CD4-positive, alpha-beta T cell treated with Interleukin-6 at 100 ng/mL for 8 hours (primary cell): Measurements from ENCODE around the gene ERCC5.
A peak's percentile ranks its signal among the peaks of the same experiment; 100 is the strongest.

Experiments
- DNase-seq: peaks from one replicate; pipeline ENCODE4 v3.0.0-alpha.2; 2020; ENCODE audit warnings: mixed read lengths, low spot score

Gene ERCC5

DNA sequence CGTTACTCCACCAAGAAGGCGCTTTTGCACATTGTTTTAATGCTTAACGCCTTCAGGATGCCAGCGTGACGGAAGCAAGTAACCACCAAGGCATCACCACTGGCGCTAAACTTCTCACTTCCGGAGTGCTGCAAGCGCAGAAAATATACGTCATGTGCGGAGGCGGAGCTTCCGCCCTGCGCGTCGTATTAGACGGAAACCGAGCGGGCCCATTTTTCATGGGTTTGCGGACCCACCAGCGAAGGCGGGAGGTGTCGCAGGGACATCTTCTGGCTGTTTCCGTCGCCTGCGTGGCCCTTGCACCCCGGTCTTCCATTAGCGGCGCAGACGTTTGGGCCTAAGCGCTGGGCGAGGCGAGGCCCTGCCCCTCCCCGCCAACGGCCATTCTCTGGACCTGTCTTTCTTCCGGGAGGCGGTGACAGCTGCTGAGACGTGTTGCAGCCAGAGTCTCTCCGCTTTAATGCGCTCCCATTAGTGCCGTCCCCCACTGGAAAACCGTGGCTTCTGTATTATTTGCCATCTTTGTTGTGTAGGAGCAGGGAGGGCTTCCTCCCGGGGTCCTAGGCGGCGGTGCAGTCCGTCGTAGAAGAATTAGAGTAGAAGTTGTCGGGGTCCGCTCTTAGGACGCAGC is at the start of gene ERCC5:
Gene ERCC5 (plus strand): TSS at position 403 of the 631 bp plus-strand sequence. CDS start 235 bp downstream, outside the sequence.
- DNase-seq = peak; percentile 93

DNA sequence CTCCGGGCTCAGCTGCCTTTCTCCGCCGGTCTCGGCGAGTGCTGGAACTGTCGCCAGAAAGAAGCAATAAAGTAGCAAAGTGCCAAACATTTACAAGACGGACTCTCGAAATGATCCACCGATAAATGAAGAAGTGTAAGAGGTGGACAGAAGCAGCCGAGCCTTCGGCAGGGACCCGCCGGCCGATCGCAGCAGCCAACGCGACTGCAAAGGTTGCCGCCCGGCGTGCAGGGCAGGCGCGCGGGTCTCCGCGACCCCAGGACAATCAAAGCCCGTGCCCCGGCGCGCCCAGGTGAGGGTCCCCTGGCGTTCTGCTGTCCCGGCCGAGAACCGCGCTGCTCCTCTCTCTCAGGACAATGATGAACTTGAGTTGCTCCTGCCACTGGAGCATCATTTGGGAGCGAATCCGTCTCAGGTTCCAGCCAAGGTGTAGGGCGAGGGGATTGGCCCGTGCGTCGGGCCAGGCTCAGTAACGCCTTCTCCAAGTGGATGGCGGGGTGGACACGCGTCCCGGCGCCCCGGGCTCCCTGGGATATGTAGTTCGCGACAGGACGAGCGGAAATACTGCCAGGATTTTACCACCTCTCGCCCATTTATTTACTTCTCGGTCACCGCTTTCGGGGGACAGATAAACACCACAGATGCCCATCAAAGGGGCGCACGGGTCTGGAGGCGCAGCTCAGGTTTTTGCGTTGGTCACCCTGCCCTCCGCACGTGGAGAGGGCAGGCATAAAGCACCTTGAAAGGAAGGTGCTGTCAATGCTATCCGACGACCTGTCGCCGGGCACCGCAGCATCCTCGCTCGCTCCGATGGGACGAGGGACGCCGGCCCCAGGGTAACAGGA is 47.0 kb upstream of the ERCC5 start, which contains the start of the genes BIVM and POGLUT2:
Gene BIVM (plus strand): TSS at position 539 of the 845 bp plus-strand sequence. CDS start 8,149 bp downstream, outside the sequence.
Gene POGLUT2 (minus strand): TSS at position 396 of the 845 bp plus-strand sequence. CDS start 306 bp downstream, at position 90.
- DNase-seq = peak; percentile 57

DNA sequence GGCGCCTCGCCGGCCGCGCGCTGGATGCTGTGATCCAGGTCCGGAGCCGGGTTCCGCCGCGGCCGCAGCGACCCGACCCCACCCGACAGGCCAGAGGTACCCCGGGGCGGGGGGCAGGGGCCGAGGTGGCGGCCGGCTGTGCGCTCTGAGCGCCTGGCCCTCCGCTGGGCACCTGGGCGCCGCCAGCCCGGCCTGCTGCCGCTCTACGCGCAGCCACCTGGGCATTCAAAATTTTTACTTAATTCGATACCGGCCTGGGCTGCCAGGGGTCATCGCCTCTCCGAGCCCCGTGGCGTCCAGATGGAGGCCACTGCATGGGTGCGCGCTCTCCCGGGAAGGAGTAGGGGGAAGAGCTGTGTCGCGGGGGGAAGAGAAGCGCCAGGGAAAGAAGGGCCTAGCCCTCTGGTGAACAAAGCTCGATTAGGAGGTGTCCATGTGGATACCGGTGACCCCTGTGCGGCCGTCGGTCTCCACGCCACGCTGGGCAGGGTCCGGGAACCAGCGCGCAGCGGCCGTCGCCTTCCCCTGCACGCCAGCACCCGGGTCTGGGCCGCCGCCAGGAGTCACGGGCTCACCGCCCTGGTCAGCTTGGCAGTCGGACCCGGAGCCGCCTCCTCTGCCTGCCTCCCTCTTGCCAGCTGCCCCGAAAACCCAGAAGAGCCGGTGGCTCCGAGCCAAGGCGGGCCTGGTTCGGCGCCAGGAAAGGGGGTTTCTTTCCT is 46.2 kb upstream of the ERCC5 start:
- DNase-seq = no peak

DNA sequence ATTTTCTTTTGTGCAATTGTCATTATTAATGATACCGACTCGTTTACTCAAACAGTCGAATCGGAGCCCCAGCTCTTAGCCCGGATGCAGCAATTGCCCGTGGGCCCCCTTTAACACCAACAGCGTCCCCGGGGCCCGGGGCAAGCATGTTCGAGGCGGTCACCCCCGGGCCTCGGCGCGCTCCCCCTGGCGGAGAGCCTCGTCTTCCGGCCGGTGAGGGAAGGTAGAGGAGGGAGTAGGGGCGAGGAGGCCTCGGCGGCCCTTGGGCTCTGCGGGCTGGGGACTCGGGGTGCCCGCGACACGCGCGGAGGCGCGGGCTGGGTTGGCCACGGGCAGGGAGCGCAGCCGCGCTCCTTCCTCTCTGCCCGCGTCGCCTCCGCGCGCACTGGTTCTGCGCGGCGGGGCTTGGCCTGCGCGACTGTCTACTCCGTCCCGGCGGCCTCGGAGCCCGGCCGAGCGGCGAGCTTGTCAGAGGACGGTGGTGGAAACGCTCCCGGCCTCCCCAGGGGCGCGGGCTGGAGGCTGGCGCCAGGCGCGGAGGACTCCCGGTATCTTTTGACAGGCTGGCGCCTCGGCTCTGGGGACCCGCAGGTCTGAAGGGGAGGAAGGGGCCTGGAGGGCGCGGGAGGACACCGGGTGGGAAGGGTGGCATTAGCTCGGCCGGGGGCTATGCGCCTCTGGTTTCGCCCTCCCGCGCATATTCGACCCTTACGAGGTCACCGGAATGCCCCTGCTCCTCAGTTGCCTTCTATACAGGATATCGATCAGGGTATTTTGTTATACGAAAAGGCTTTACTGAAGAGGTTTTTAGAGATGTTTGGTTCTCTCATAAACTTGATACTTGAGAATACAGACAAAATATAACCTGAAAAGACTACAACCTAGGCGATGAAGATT is 45.4 kb upstream of the ERCC5 start:
- DNase-seq = peak; percentile 72

DNA sequence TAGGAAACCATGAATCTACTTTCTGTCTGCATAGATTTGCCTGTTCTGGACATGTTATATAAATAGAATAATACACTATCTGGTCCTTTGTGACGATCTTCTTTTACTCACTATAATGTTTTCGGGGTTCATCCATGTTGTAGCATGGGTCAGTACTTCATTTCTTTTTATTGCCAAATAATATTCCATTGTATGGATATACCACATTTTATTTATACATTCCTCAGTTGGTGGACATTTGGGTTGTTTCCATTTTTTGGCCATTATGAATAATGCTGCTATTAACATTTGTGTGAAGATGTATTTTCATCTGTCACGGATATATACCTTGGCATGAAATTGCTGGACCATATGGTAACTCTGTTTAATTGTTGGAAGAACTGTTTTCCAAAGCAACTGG is 40.2 kb upstream of the ERCC5 start:
- no peak for DNase-seq

DNA sequence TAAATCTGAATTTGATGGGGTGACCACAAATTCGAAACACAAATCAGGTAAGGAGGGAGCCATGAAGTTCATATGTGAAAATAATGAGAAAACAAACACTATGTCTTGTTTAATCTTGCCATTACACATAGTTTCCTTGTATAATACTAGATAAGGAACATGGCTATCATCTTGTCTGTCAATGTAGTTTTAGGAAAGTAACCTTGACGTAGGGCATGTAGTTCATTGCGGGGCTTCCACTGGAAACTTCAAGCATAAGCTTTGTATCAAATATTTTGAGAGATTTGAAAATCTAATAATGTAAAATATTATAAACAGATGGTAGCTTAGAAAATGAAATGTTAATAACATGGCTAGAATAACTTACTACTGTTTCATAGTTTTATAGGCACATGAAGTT is 38.1 kb upstream of the ERCC5 start:
- DNase-seq = no peak

DNA sequence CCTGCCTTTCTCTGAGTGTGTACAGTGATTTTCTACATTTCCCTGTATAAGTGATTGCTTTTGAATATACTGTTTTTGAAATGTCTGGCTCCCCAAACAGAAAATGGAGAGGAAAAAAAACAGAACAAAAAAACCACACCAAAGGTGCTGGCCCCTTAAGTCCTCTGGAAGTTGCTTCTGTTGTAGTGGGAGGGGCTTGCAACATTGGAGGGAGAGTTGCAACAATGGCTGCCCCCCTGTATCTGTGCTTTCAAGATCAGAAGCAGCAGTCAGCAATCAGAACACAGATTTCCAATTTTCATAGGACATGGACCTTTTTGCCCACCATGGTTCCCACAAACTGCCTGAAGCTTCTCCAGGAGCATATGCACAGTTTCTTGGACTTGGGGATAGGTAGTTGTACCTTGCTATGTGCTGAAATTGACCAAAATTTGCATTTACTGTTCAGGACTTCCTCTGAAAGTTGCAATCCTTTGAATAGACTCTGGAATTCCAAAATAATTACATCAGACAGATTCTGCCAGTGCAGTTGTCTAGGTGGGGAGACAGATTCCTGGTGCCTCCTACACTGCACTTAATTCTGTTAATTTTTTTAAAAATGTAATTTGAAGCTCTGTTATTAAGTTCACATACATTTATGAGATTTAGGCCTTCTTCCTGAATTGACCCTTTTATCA is 33.1 kb upstream of the ERCC5 start:
- DNase-seq = no peak

DNA sequence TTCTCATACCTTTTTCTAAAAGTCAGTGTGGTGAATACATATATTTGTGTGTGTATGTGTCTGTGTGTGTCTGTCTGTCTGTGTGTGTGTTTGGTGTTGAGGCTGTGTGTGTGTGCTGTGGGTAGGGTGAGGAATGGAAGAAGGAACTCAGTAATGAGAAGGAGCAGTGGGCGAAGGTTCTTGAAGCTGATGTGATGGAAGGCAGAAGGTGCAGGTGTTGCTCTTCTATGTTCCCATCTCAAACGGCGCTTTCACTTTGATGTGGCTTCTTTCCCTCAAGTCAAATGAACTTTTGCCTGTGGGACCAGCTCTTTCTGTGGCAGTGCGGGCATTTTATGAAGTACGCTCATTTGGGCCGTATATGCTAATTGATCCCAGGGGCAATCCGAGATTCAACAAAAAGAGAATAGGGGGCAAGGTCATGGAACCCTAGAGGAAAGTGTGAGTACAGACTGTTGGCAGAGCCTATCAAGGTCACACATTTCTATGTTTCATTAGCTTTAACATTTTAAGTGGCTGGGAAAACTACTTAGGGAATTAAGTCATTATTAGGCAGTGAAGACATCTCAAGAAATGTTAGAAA is 31.7 kb upstream of the ERCC5 start:
- no peak for DNase-seq

DNA sequence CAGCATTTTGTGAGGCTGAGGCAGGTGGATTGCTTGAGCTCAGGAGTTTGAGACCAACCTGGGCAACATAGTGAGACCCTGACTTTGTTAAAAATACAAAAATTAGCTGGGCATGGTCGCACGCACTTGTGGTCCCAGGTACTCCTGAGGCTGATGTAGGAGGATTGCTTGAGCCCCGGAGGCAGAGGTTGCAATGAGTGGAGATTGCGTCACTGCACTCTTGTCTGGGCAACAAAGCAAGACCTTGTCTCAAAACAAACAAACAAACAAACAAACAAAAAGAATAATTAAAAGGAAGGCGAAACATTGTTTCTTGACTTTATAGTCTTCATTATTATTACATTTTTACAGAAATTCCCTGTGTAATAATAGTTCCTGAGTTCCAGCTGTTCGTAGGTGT is 31.0 kb upstream of the ERCC5 start:
- DNase-seq = no peak

DNA sequence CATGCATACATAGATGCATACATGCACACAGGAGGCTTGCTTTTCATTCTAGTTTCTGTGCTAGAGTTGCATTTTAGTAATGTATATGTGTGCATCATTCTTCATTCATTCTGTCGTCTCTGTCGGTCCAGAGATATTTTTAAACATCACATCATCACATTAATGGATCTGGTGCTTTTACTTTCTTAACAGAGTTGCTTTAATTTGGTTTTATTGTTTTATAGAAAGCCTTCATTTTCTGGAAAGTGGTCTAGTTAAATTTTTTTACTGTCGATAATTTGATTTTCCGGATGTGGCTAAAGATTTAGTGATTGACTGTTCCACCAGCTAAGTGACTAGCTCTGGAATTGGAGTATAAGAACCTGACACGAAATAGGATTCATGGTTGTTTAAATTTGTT is 30.0 kb upstream of the ERCC5 start:
- DNase-seq = no peak

DNA sequence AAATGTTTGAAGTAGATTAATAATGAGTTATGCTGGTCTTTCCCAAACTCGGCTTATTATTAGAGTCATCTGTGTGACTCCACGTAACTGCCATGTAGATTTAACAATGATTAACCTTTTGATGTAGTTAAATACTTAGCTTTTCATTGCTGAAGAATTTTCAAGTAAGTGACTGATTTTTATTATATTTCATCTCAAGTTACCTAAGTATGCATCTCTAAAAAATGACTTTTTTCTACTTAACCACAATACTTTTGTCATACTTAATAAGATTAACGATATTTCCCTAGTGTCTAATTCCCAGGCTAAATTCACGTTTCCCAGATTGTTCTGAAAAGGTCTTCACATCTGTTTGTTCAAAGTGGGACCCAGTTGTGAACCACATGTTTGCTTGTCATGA is 29.1 kb upstream of the ERCC5 start:
- DNase-seq = no peak

DNA sequence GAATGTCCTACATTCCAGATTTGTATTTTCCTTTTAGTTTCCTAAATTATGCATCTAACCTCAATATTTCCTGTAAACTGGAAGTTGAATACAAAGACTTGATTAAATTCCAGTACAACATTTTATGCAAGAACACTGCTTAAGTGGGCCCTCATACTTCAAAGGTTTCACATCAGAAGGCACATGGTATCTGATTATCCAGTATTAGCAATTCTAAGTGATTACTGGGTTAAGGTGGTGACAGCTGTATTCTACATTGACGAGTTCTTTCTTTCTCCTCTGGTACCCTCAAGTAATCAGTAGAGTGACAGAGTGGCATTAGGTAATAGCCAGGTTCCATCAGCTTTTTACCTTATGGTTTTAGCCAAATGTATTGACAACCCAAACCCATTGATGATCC is 28.6 kb upstream of the ERCC5 start:
- no peak for DNase-seq

DNA sequence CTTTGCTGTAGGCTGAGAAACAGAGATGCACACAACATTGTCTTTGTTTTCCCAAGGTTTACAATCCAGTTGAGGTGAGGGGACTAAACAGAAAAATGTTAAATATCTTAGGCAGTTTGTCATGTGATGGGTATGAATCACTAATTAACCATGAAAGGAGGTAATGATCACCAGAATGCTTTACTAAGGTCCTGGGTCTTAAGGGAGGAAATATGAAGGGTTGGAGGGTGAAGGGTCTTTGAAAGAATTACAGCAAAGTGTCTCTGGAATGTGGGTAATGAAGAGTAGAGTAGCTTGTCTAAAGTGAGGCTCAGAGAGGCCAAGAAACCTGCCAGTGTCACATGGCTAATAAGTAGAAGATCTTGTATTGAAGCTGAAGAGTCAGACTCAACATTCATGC is 27.9 kb upstream of the ERCC5 start:
- no peak for DNase-seq

DNA sequence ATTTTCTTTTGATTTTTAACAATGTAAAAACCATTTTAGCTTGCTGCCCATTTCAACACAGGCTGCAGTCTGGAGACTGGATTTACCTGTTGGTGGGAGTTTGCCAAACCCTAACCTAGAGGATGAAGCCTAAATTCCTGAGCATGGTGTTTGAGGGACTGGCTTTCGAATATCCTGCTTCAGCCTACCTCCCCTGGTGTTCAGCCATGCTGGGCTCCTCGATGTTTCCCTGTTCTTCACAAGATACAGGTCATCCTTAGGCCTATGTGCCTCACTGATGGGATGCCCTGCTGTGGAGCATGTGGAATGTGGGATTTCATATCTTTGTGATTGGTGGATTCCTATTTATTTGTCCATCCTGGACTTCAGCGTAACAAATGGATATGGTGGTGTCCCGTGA is 20.4 kb upstream of the ERCC5 start:
- DNase-seq = no peak

DNA sequence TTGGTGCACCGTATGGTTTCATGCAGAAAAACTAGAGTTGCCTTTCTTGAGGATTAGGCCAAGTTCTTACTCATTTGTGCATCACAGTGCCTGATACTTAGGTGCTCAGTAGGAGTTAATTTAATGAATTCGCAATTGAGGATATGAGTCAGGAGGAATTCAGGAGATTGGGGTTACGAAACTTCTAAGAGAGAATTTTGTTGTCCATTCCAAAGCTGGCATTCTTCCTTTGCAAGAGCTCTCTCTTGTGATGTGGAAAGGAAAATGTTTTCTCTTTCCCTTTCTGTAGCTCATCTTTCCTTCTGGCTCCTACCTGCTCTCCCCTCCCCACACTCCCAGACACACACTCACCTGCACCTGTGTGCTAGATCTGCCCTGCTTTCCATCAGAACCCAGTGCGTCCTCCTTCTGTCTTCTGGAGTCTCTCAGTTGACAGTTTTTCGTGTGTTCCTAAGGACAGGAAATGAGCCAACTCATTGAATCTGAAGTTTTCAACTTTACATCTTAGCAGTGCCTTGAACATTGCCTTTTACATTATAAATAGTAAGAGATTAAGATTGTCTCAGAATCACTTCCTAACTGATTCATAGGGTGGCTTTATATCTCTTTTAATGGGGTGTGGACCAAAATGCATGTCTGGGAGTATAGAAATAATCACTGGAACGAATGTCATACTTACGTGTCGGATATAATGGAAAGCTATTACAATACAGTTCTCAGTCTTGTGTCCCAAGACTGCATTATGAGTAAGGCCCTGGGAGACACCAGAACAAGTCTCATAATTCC is 19.7 kb upstream of the ERCC5 start:
- no peak for DNase-seq

DNA sequence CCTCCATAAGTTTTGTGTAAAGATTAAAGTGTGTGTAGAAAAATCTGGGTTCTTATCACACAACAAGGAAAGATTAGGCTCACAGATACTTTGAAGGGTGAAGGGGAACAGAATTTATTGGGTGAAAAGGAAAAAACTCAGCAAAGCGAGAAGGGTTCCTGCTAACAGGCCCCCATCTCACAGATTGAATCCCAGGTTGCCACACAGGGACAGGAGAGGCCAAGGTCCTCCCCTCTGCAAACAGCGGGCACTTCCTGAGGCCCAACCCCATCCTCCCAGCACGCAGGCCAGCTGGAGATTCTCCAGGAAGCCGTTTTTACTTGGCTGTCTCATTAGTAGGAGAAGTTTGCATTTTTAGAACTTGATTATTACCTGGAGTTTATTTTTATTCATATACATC is 15.2 kb upstream of the ERCC5 start:
- DNase-seq = no peak

DNA sequence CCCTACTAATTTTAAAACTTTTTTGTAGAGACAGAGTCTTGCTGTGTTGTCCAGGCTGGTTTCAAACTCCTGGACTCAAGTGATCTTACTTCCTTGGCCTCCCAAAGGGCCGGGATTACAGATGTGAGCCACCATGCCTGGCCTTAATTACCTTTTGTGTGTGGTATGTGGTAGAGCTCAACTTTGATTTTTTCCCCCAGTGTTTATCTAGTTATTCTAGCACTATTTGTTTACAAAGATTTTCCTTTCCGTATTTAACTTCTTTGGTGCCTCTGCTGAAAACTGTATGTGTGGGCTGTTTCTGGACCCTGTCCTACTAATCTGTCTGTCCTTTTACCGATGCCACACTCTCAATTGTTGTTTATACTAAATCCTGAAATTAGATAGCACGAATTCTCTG is 9.4 kb upstream of the ERCC5 start:
- DNase-seq = no peak

DNA sequence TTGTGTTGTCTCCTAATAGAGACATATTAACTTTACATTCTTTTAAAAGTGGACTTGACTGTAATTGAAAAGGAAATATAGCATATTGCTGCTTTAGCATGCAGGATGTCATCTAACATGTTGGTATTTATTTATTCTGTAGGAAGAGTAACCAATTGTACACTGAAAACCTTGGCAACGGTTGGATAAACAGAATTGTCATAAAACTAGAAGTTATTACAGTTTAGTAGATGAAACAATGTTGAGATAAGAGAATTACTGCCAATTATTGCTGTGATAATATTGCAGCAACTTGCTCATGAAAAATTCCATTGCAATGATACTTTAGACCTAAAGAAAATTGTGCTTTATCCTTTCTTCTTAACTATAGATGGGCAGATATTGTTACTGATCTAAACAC is 7.6 kb upstream of the ERCC5 start:
- no peak for DNase-seq

DNA sequence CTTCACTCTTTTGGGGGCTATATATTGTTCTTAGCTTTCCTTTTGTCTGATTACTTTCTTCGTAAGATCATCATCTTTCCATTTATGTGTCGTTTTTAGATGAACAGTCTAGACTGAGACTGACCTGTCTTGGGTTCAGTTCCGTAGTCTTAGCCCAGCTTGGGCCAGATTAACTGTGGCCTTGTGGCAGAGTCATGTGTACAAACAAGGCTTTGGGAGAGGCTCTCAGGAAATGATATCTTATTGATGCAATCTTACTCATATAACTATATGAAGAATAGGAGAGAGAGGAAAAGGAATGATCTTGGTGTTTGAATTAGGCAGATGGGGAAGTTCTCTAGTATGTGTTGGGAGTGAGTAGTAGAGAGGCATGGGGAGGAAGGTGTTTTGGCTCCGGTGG is 6.8 kb upstream of the ERCC5 start:
- DNase-seq = no peak

DNA sequence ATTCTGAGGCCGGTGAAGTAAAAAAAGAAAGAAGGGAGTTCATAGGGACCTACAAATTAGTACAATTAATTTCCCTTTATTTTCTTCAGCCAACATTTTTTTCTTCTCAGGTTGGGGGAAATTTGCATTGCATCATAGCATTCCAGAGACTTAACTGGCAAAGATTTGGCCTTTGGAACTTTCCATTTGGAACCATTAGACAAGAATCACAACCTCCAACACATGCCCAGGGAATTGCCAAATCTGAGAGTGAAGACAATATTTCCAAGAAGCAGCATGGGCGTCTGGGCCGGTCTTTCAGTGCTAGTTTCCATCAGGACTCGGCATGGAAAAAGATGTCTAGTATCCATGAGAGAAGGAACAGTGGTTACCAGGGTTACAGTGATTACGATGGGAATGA is 6.4 kb upstream of the ERCC5 start:
- DNase-seq = no peak
